Measurements from ENCODE around the gene SH3BP5L.

DNA sequence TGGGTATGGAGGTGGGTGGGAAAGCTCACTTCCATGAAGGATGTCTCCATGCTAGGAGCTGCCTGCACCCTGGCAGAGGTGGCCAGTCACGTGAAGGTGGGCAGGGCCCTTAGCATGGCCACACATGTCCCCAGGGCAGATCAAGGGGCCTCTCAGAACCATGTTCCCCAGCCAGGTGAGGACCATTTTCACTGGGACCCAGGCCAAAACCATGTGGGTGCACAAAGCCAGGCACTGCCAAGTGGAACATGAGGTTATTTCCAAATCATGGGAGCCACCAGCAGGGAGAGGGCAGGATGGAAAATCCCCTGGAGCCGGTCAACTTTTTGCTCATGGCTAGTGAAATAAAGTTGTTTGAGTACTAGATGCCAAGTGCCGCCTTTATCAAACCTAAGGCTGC, 23.4 kb upstream of the SH3BP5L start:
- no peak for TF ChIP-seq CTCF (IDR thresholded peaks at IDR 0.05)
- TF ChIP-seq POLR2A (IDR thresholded peaks at IDR 0.05), result no peak

All from prostate gland (tissue), 2 donors.